ENCODE data around the gene U2AF1. TPM values are rescaled to one million over a fixed set of nuclear protein-coding genes. Genes with fewer than 3 reads are reported as not detected.
A peak's percentile ranks its signal among the peaks of the same experiment; 100 is the strongest.
"Not testable (repeated sequence)": the region's sequence is repeated elsewhere in the genome, so short reads cannot be mapped to it uniquely, and the experiment has no call there.

Gene U2AF1
- total RNA-seq, 1 experiment from 2014 or later: 26.6 TPM

- H3K36me3 ChIP-seq (replicated peaks; ENCODE audit: control insufficient read depth, insufficient read depth, low read length); H3K27me3 ChIP-seq (ENCODE audit: control insufficient read depth, insufficient read depth, low read length); DNase-seq; H3K4me3 ChIP-seq (ENCODE audit: insufficient read depth, low read depth, low read length): not testable (repeated sequence)
Measured at GRCh38 chr21:43066690-43067089, 40.7 kb downstream of the U2AF1 start.

GRCh38 chr21:43065991-43066390 lies 41.4 kb downstream of the U2AF1 start:
- DNase-seq; H3K36me3 ChIP-seq (replicated peaks; ENCODE audit: control insufficient read depth, insufficient read depth, low read length); H3K4me3 ChIP-seq (ENCODE audit: insufficient read depth, low read depth, low read length); H3K27me3 ChIP-seq (ENCODE audit: control insufficient read depth, insufficient read depth, low read length): not testable (repeated sequence)

GRCh38 chr21:43064265-43064917 lies 43.0 kb downstream of the U2AF1 start:
- DNase-seq; H3K27me3 ChIP-seq (ENCODE audit: control insufficient read depth, insufficient read depth, low read length); H3K36me3 ChIP-seq (replicated peaks; ENCODE audit: control insufficient read depth, insufficient read depth, low read length); H3K4me3 ChIP-seq (ENCODE audit: insufficient read depth, low read depth, low read length): not testable (repeated sequence)

GRCh38 chr21:43062955-43063664 lies 44.3 kb downstream of the U2AF1 start:
- H3K27me3 ChIP-seq (ENCODE audit: control insufficient read depth, insufficient read depth, low read length); H3K4me3 ChIP-seq (ENCODE audit: insufficient read depth, low read depth, low read length); H3K36me3 ChIP-seq (replicated peaks; ENCODE audit: control insufficient read depth, insufficient read depth, low read length); DNase-seq: not testable (repeated sequence)

GRCh38 chr21:43053112-43053511 lies 54.3 kb downstream of the U2AF1 start:
- not testable (repeated sequence) for H3K27me3 ChIP-seq (ENCODE audit: control insufficient read depth, insufficient read depth, low read length); H3K4me3 ChIP-seq (ENCODE audit: insufficient read depth, low read depth, low read length); DNase-seq; H3K36me3 ChIP-seq (replicated peaks; ENCODE audit: control insufficient read depth, insufficient read depth, low read length)

- not testable (repeated sequence) for H3K4me3 ChIP-seq (ENCODE audit: insufficient read depth, low read depth, low read length); H3K36me3 ChIP-seq (replicated peaks; ENCODE audit: control insufficient read depth, insufficient read depth, low read length); DNase-seq; H3K27me3 ChIP-seq (ENCODE audit: control insufficient read depth, insufficient read depth, low read length)
Measured at GRCh38 chr21:43045876-43046821, 61.2 kb downstream of the U2AF1 start.

- not testable (repeated sequence) for H3K4me3 ChIP-seq (ENCODE audit: insufficient read depth, low read depth, low read length); H3K27me3 ChIP-seq (ENCODE audit: control insufficient read depth, insufficient read depth, low read length); H3K36me3 ChIP-seq (replicated peaks; ENCODE audit: control insufficient read depth, insufficient read depth, low read length)
- peak; percentile 48 for DNase-seq
Measured at GRCh38 chr21:43045165-43045875, 62.0 kb downstream of the U2AF1 start.

- not testable (repeated sequence) for H3K36me3 ChIP-seq (replicated peaks; ENCODE audit: control insufficient read depth, insufficient read depth, low read length); DNase-seq; H3K4me3 ChIP-seq (ENCODE audit: insufficient read depth, low read depth, low read length); H3K27me3 ChIP-seq (ENCODE audit: control insufficient read depth, insufficient read depth, low read length)
Measured at GRCh38 chr21:43044547-43044946, 62.8 kb downstream of the U2AF1 start.

- not testable (repeated sequence) for H3K36me3 ChIP-seq (replicated peaks; ENCODE audit: control insufficient read depth, insufficient read depth, low read length); DNase-seq; H3K27me3 ChIP-seq (ENCODE audit: control insufficient read depth, insufficient read depth, low read length); H3K4me3 ChIP-seq (ENCODE audit: insufficient read depth, low read depth, low read length)
Measured at GRCh38 chr21:43043291-43043690, 64.1 kb downstream of the U2AF1 start.

Other genes with a start within 250 kb of the U2AF1 start
- gene WDR4, start 228.0 kb downstream of the U2AF1 start, total RNA-seq (2014; rRNA removed; shearing (Covaris generic)): 12.9 and 15.3 TPM in 2 replicates
- 40.5 and 41.9 TPM in 2 replicates for gene NDUFV3, start 214.3 kb downstream of the U2AF1 start, total RNA-seq (2014; rRNA removed; shearing (Covaris generic))
- gene ERVH48-1, start 181.9 kb downstream of the U2AF1 start, total RNA-seq (2014; rRNA removed; shearing (Covaris generic)): 42.9 and 57.1 TPM in 2 replicates
- 17.7 and 20.0 TPM in 2 replicates for gene PKNOX1, start 133.0 kb downstream of the U2AF1 start, total RNA-seq (2014; rRNA removed; shearing (Covaris generic))
- 315 and 380 TPM in 2 replicates for gene CBS, start 31.7 kb downstream of the U2AF1 start, total RNA-seq (2014; rRNA removed; shearing (Covaris generic))
- gene CRYAA, start 61.4 kb upstream of the U2AF1 start, total RNA-seq (2014; rRNA removed; shearing (Covaris generic)): not detected in 2 replicates

All from H7 (cell line).